GM21515 (cell line): Measurements from ENCODE around the gene CBX1.
"Not testable (repeated sequence)": the region's sequence is repeated elsewhere in the genome, so short reads cannot be mapped to it uniquely, and the experiment has no call there.

ENCODE experiments used
- ATAC-seq: cut with Tn5 transposase; IDR thresholded peaks from one replicate; pipeline ENCODE4 v1.9.1; 2021; ENCODE audit not compliant: unreplicated experiment

CBX1 gene

DNA sequence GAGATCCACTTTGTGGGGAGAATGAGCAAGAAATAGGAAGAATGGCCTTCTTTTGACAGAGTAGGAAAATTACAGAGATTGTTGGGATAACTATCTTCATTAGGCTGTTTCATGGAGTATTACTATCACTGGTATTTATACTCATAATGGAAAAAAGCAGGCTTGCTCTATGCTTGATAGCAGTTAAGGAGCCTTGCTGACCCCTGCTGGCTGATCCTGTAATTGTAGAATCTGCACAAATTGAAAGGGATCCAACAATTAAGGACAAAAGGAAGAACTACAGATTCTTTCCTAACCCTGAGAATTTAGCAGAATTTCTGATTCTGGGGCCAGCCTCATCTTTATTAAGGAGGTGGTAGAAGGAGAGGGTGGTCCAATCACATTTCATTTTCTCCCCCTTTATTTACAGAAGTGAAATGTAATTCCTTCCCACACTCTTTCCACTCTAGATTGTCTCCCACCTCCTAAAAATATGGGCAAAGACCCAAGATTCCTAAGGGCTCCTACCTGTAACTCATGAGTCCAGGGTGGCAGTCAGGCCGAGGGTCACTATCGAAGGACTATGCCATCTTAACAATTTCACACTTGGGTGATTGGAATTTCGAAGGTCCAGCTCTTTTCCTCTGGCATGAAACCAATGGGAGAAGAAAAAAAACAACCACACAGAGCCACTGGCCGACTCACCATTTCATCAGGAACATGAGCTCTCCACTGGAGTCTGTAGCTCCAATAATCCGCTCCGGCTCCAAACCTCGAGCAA lies 26.8 kb downstream of the CBX1 start:
- no peak for ATAC-seq

DNA sequence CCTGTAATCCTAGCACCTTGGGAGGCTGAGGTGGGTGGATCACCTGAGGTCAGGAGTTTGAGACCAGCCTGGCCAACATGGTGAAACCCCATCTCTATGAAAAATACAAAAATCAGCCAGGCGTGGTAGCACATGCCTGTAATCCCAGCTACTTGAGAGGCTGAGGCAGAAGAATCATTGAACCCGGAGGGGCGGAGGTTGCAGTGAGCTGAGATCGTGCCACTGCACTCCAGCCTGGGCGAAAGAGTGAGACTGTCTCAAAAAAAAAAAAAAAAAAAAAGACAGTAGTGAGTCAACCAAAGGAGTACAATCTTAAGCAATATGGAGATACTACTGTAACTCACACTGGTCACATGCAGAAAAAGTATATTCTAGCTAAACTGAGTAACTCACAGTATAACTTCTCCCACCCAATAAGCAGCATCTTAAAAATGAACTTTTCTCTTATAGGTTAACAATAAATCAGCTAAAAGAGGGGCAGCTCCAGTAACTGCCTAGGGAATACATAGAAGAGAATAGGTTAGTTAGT lies 27.6 kb downstream of the CBX1 start:
- ATAC-seq, result not testable (repeated sequence)

DNA sequence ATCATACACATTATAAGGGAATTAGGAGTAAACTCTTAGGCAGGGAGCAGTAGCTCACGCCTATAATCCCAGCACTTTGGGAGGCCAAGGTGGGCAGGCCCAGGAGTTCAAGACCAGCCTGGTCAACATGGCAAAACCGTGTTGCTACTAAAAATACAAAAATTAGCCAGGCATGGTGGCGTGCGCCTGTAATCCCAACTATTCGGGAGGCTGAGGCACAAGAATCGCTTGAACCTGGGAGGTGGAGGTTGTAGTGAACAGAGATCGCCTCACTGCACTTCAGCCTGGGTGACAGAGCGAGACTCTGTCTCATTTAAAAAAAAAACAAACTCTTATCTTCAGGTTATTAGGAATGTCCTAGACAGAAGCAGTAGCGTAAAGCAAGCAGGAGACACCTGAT lies 28.5 kb downstream of the CBX1 start:
- not testable (repeated sequence) for ATAC-seq

DNA sequence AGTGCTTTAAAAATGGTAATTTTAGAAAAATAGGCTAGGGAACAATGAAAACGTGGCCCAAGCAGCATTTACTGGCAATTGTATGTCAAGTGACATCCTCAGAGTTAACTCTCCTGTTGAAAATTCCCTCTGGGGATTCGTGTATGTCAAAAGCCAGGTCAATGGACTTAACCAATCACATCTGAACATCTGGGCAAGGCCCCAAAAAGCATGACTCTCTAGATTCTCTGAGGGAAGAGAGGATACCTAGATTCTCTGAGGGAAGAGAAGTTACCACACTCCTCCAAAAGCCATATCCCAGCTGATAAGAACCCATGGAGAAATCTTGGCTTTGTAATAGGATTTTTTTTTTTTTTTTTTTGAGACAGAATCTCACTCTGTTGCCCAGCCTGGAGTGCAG lies 29.6 kb downstream of the CBX1 start:
- no peak for ATAC-seq

DNA sequence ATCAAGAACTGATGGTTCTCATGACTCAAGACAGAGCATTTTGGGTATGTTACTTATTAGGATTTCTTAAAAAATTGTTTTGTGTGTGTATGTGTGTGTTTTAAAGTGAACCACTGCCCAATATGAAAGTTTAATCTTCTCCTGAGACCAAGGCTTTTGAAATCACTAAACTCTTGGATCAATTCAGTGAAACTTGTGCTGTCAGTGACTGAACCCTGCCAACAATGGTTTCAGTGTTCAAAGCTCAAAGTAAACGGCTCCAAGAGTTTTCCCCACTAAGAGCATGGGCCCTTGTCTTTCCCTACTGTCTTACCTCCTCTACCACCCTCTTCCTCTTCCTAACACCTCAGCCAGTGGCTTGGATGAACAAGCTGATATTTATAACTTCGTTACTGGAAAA lies 31.1 kb downstream of the CBX1 start:
- no peak for ATAC-seq

DNA sequence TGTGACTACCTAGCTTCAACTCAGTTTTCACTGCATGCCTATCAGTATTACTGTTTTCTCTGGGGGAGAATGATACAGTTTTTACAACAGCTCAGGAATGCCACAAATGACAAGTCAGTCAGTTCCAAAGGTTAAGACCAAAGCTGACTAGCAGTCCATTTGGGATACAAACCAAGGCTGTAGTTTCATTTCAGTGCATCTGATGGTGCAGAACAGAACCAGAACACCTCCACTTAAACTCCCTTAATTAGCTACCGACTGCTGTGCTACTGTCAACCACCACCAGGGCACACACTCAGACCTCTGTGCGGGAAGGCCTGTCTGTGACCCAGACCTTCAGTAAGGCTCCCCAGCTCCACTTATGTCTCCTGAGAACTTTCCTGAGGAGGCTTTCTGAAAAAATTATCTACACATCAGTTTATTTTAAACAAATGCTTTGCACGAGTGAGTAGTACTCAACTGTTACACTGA lies 32.8 kb downstream of the CBX1 start:
- ATAC-seq, result no peak

DNA sequence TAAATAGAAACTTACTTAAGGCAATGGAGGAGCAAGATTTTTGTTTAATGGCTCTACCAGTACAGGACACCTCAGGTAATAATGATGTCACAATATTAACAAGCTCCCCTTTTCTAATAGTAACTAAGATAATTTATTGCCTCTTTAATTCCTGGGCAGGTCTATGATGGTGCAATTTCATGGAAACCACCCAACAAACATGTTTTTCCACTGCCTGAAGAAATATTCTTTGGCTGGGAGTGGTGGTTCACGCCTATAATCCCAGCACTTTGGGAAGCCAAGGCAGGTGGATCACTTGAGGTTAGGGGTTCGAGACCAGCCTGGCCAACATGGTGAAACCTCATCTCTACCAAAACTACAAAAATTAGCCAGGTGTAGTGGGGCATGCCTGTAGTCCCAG lies 33.5 kb downstream of the CBX1 start:
- not testable (repeated sequence) for ATAC-seq

DNA sequence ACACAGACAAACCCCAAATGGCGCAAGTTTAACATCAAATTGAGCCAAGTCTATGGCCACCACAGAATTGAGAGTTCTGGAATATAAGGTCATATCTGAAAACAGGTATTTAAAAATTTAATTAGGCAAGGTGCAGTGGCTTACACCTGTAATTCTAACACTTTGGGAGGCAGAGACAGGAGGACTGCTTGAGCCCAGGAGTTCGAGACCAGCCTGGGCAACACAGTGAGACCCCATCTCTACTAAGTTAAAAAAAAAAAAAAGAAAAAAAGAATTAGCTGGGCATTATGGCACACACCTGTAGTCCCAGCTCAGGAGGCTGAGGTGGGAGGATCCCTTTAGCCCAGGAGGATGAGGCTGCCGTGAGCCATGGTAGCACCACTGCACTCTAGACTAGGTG lies 34.0 kb downstream of the CBX1 start:
- ATAC-seq, result no peak

DNA sequence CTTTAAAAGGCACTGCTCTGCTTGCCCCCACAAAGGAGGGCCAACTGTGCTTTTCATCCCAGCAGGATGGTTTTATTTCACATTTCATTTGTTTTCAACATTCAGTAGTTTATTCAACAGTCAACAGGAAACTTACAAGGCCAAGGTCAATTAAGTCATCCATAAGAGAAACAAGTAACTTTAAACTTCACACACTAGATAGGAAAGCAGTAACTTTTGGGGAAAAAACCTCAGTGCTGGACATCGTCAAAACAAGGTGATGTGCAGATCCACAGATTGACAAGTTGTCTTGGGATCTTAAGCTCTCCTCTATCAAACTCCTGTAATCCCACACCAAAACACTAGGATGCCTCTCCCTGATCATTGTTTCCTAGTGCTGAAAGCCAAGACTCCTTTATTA lies 34.6 kb downstream of the CBX1 start:
- no peak for ATAC-seq

DNA sequence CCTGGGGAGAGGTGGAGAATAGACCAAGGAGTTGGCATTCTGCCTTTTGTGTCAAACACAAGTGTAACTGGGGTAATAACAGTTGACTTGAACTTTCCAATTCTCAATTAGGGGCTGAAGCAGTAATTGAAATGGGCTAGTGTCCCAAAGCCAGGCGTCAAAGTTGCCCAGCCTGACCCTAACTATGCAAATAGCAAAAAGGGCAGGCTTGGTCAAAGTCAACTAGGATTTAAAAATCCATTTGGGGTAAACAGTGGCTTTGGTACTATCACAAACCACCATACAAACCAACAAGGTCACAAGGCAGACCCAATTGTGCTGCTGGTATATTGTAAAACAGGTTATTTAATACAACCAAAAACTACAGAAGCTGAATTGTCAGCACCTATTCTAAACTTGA lies 35.1 kb downstream of the CBX1 start:
- no peak for ATAC-seq

DNA sequence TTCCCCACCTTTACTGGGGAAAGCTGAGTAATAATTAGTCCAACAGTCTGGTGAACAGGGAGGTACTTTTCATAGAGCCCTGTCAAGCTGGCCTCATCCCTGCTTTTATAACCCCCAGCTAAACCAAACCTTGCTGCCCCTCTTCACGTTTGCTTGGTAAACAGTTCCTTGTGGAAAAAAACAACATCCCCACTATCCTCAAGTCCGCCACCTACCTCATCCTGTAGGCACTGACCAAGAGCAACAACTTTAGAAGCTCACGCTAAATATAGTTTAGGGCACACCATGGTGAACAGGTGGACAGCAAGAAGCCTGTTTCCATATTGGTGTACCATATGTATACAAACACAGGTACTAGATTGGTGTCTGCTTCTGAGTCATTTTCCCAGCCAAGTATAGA lies 36.6 kb downstream of the CBX1 start:
- no peak for ATAC-seq

DNA sequence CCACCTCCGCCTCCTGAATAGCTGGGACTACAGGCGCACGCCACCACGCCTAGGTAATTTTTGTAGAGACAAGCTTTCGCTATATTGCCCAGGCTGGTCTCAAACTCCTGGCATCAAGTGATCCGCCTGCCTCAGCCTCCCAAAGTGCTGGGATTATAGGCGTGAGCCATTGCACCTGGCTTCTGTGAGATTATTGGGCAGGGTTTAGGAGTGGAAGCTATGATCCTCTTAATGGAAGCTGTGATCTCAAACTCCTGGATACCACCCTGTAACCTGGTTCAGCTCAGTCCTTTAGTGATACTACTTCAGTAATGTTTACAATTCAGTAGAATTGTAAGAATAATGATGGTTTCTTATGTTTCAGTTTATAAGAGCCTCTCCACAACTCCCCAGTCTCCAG lies 39.0 kb downstream of the CBX1 start:
- ATAC-seq, result no peak

DNA sequence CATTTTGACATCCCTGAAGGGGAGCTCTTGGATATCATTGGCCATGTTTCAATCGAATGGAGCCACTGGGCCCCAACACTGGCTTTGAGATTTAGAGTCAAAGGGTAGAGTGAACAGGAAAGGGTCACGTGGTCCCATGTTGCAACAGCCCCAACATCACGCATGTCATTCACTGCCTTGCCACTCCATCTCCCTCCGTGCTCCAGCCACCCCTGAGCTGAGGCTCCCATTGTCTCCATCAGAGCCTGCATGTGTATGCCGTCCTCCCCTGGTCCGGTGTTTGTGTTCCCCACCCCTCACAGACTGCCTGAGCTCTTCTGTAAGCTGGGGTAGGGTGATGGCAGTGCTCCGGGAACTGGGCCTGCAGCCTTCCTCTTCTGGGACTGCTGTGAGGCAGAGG lies 41.0 kb downstream of the CBX1 start:
- no peak for ATAC-seq

DNA sequence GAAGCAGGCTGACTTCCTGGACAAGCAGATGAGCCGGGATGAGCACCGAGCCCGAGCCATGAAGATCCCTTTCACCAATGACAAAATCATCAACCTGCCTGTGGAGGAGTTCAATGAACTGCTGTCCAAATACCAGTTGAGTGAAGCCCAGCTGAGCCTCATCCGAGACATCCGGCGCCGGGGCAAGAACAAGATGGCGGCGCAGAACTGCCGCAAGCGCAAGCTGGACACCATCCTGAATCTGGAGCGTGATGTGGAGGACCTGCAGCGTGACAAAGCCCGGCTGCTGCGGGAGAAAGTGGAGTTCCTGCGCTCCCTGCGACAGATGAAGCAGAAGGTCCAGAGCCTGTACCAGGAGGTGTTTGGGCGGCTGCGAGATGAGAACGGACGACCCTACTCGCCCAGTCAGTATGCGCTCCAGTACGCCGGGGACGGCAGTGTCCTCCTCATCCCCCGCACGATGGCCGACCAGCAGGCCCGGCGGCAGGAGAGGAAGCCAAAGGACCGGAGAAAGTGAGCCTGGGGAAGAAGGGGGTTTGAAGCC lies 42.1 kb downstream of the CBX1 start:
- ATAC-seq, result no peak

DNA sequence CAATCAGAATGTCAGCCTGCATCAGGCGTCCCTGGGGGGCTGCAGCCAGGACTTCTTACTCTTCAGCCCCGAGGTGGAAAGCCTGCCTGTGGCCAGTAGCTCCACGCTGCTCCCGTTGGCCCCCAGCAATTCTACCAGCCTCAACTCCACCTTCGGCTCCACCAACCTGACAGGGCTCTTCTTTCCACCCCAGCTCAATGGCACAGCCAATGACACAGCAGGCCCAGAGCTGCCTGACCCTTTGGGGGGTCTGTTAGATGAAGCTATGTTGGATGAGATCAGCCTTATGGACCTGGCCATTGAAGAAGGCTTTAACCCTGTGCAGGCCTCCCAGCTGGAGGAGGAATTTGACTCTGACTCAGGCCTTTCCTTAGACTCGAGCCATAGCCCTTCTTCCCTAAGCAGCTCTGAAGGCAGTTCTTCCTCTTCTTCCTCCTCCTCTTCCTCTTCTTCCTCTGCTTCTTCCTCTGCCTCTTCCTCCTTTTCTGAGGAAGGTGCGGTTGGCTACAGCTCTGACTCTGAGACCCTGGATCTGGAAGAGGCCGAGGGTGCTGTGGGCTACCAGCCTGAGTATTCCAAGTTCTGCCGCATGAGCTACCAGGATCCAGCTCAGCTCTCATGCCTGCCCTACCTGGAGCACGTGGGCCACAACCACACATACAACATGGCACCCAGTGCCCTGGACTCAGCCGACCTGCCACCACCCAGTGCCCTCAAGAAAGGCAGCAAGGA lies 42.7 kb downstream of the CBX1 start:
- no peak for ATAC-seq

DNA sequence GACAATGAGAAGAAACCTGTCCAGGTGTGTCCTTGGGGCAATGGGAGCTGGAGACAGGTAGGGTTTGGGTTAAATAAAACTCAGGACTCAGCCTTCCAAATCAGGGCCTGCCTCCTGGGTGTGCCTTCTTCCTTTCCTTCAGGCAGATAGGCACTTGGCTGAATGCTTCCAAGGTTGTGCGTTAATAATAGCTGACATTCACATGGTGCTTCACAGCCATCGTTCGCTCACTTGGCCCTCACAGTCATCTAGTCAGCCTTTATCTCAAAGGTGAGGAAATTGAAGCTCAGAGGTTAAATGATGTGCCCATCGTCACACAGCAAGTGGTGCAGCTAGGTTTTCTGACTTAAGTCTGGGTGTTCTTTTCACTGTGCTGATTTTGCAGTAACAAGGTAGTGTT lies 43.7 kb downstream of the CBX1 start:
- ATAC-seq, result no peak

DNA sequence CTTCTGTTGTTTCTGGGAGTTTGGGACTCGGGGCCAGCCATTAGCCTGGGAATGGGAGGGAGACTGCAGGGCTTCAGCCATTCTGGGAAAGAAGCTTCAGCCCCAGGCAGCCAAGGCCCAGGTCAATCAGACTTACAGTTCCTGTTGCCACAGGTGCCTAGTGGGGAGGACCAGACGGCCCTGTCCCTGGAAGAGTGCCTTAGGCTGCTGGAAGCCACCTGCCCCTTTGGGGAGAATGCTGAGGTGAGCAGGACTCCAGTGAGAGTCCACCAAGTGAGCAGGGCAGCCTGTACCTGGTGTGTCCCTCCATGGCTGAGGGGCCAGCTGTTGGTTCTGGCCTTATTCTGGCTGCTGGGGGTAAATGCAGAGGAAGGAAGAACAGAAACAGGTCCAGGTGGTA lies 44.4 kb downstream of the CBX1 start:
- no peak for ATAC-seq

DNA sequence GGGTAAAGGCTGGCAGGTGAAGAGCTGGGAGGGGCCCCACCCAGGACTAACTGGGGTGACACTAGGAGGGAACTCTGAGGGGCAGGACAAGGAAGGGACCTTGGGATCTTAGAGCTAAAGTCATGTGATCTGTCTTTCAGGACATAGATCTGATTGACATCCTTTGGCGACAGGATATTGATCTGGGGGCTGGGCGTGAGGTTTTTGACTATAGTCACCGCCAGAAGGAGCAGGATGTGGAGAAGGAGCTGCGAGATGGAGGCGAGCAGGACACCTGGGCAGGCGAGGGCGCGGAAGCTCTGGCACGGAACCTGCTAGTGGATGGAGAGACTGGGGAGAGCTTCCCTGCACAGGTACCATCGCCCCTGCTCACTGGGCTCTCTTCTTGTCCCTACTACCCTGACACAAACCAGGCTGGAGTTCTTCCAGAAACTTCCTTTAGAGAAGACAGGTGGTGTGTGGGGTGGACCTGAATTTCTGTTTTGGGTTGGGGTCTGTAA lies 45.0 kb downstream of the CBX1 start:
- ATAC-seq, result no peak

DNA sequence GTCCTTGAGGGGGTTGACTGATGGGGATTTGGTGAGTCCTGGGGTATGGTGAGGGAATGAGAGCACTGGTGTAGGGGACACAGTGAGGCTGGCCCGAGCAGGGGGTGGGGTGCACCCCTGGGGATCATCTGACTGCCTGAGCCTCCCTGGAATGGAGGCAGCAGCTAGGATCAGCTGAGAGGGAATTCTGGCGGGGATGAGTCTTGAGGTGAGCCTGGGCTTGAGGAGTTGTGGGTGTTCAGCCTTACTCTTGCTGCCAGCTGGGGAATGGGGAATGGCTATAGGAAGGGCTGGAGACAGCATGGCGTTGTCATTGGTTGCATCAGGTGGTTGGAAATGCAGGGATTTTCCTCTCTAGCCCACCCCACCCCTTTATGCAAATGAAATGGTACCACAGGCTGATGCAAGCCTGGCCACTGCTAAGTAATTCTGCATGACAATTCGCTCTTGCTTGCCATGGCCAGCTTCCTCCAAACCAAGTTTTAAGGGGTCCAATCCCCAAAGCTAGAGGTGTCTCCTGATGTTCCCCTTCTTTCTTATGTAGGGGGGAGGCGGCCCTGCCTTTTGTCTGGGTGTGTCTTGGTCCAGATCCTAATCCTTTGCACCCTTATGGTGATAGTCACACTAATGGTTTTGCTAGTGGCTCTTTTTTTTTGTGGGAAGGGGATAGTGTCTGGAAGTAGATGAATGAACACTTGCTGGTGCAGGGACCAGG lies 45.6 kb downstream of the CBX1 start:
- ATAC-seq, result no peak

DNA sequence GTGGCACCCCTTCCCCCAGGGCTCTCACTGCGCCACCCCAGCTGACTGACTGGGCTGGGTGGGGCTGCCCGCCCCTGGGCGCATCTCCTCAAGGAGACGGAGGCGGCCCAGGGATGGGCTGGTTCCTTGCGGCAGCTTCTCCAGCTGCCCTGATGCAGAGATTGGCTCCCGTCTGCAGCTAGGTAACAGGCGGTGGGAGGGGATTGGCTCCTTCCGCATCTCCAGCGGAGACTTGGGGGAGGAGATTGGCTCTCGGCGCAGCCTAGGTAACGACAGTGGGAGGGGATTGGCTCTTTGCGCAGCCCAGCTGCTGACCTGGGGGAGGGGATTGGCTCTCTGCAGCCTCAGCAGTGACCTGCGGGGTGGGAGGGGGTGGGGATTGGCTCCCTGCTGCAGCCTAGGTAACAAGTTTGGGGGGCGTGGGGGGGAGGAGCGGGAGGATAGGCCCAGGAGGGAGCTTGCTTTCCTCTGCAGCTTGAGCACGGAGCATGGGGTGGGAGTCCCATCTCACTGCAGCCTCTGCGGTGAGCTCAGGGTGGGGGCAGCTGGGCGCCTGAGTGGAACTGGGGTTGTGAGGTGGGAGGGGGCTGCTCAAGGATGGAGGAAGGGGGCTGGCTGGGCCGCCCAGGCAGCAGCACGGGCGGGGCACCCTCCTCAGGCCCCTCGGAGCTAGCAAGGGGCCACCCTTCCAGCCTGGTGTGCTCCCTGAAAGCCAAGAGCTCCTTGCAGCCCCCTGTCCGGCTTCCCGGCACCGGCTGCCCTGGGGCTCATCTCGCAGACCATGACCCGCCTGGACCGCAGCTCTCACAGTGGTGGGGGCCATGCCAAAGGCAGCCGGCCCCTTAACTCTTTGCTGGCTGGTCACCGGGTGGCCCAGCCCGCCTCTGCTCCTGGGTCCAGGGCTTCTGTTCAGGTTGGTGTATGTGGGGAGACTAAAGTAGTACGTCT lies 46.8 kb downstream of the CBX1 start:
- ATAC-seq, result no peak
